ENCODE results near the gene KHDRBS2. TPM values are rescaled to one million over a fixed set of nuclear protein-coding genes. Genes with fewer than 3 reads are reported as not detected.

KHDRBS2 gene
- total RNA-seq, 1 donor from 2014 or later: not detected

GRCh38 chr6:62150048-62150663 is 135.9 kb downstream of the KHDRBS2 start:
- Mint-ChIP-seq H3K9me3 (peaks cover 6% of the 10 kb centered on the region), H3K27ac (no peak overlapping the region), H3K36me3 (ENCODE audit: low read depth) (no peaks in the 10 kb centered on the region), H3K4me1 (ENCODE audit: low read depth) (no peaks in the 10 kb centered on the region), H3K27me3 (ENCODE audit: low read depth) (no peaks in the 10 kb centered on the region), H3K4me3 (ENCODE audit: low read depth) (no peak overlapping the region)
- intact Hi-C loops (cut with micrococcal nuclease): no loop called here
- no peak for DNase-seq (ENCODE audit: low spot score)

GRCh38 chr6:62146954-62147853 is 138.8 kb downstream of the KHDRBS2 start:
- Mint-ChIP-seq H3K27me3 (ENCODE audit: low read depth) (no peaks in the 10 kb centered on the region), H3K36me3 (ENCODE audit: low read depth) (no peaks in the 10 kb centered on the region), H3K4me1 (ENCODE audit: low read depth) (no peaks in the 10 kb centered on the region), H3K4me3 (ENCODE audit: low read depth) (no peak overlapping the region), H3K9me3 (peaks cover 10% of the 10 kb centered on the region), H3K27ac (no peak overlapping the region)
- intact Hi-C loops (cut with micrococcal nuclease): no loop called here
- DNase-seq (ENCODE audit: low spot score): no peak

- Mint-ChIP-seq H3K36me3 (ENCODE audit: low read depth) (no peaks in the 10 kb centered on the region), H3K4me3 (ENCODE audit: low read depth) (no peak overlapping the region), H3K27me3 (ENCODE audit: low read depth) (no peaks in the 10 kb centered on the region), H3K27ac (no peak overlapping the region), H3K9me3 (peaks cover 44% of the 10 kb centered on the region), H3K4me1 (ENCODE audit: low read depth) (no peaks in the 10 kb centered on the region)
- intact Hi-C loops (cut with micrococcal nuclease): no loop called here
- no peak for DNase-seq (ENCODE audit: low spot score)
Measured at GRCh38 chr6:62129127-62129526, 156.9 kb downstream of the KHDRBS2 start.

- no peak for DNase-seq (ENCODE audit: low spot score)
- intact Hi-C loops (cut with micrococcal nuclease): no loop called here
- Mint-ChIP-seq H3K4me1 (ENCODE audit: low read depth) (no peaks in the 10 kb centered on the region), H3K27me3 (ENCODE audit: low read depth) (no peaks in the 10 kb centered on the region), H3K4me3 (ENCODE audit: low read depth) (no peak overlapping the region), H3K36me3 (ENCODE audit: low read depth) (no peaks in the 10 kb centered on the region), H3K9me3 (peaks cover 48% of the 10 kb centered on the region), H3K27ac (no peak overlapping the region)
Measured at GRCh38 chr6:62119401-62119800, 166.6 kb downstream of the KHDRBS2 start.

GRCh38 chr6:62103186-62103859 is 182.7 kb downstream of the KHDRBS2 start:
- intact Hi-C loops (cut with micrococcal nuclease): no loop called here
- no peak for DNase-seq (ENCODE audit: low spot score)
- H3K36me3 Mint-ChIP-seq (ENCODE audit: low read depth): no peaks in the 10 kb centered on the region
- peaks cover 34% of the 10 kb centered on the region for H3K9me3 Mint-ChIP-seq
- no peaks in the 10 kb centered on the region for H3K4me1 Mint-ChIP-seq (ENCODE audit: low read depth)
- no peak overlapping the region for H3K27ac Mint-ChIP-seq
- H3K4me3 Mint-ChIP-seq (ENCODE audit: low read depth): no peak overlapping the region
- no peaks in the 10 kb centered on the region for H3K27me3 Mint-ChIP-seq (ENCODE audit: low read depth)

GRCh38 chr6:62102387-62102786 is 183.6 kb downstream of the KHDRBS2 start:
- no peaks in the 10 kb centered on the region for H3K36me3 Mint-ChIP-seq (ENCODE audit: low read depth)
- no peak overlapping the region for H3K27ac Mint-ChIP-seq
- no peak for DNase-seq (ENCODE audit: low spot score)
- no peaks in the 10 kb centered on the region for H3K4me1 Mint-ChIP-seq (ENCODE audit: low read depth)
- peaks cover 44% of the 10 kb centered on the region for H3K9me3 Mint-ChIP-seq
- H3K4me3 Mint-ChIP-seq (ENCODE audit: low read depth): no peak overlapping the region
- H3K27me3 Mint-ChIP-seq (ENCODE audit: low read depth): no peaks in the 10 kb centered on the region
- intact Hi-C loops (cut with micrococcal nuclease): no loop called here

GRCh38 chr6:62090442-62091229 is 195.4 kb downstream of the KHDRBS2 start:
- Mint-ChIP-seq H3K27ac (no peak overlapping the region), H3K27me3 (ENCODE audit: low read depth) (no peaks in the 10 kb centered on the region), H3K4me3 (ENCODE audit: low read depth) (no peak overlapping the region), H3K4me1 (ENCODE audit: low read depth) (no peaks in the 10 kb centered on the region), H3K36me3 (ENCODE audit: low read depth) (no peaks in the 10 kb centered on the region), H3K9me3 (peaks cover 36% of the 10 kb centered on the region)
- intact Hi-C loops (cut with micrococcal nuclease): no loop called here
- DNase-seq (ENCODE audit: low spot score): no peak

GRCh38 chr6:62089781-62090180 is 196.2 kb downstream of the KHDRBS2 start:
- Mint-ChIP-seq H3K9me3 (peaks cover 41% of the 10 kb centered on the region), H3K4me1 (ENCODE audit: low read depth) (no peaks in the 10 kb centered on the region), H3K27me3 (ENCODE audit: low read depth) (no peaks in the 10 kb centered on the region), H3K36me3 (ENCODE audit: low read depth) (no peaks in the 10 kb centered on the region), H3K4me3 (ENCODE audit: low read depth) (no peak overlapping the region), H3K27ac (no peak overlapping the region)
- no peak for DNase-seq (ENCODE audit: low spot score)
- intact Hi-C loops (cut with micrococcal nuclease): no loop called here

GRCh38 chr6:62086047-62086446 is 200.0 kb downstream of the KHDRBS2 start:
- Mint-ChIP-seq H3K36me3 (ENCODE audit: low read depth) (no peaks in the 10 kb centered on the region), H3K4me1 (ENCODE audit: low read depth) (no peaks in the 10 kb centered on the region), H3K4me3 (ENCODE audit: low read depth) (no peak overlapping the region), H3K9me3 (peaks cover 57% of the 10 kb centered on the region), H3K27ac (no peak overlapping the region), H3K27me3 (ENCODE audit: low read depth) (no peaks in the 10 kb centered on the region)
- intact Hi-C loops (cut with micrococcal nuclease): no loop called here
- DNase-seq (ENCODE audit: low spot score): no peak

GRCh38 chr6:62075869-62076268 is 210.2 kb downstream of the KHDRBS2 start:
- intact Hi-C loops (cut with micrococcal nuclease): no loop called here
- no peaks in the 10 kb centered on the region for H3K36me3 Mint-ChIP-seq (ENCODE audit: low read depth)
- peaks cover 30% of the 10 kb centered on the region for H3K9me3 Mint-ChIP-seq
- DNase-seq (ENCODE audit: low spot score): no peak
- H3K4me3 Mint-ChIP-seq (ENCODE audit: low read depth): no peak overlapping the region
- H3K27ac Mint-ChIP-seq: no peak overlapping the region
- no peaks in the 10 kb centered on the region for H3K27me3 Mint-ChIP-seq (ENCODE audit: low read depth)
- no peaks in the 10 kb centered on the region for H3K4me1 Mint-ChIP-seq (ENCODE audit: low read depth)

GRCh38 chr6:62059901-62060300 is 226.1 kb downstream of the KHDRBS2 start:
- DNase-seq (ENCODE audit: low spot score): no peak
- Mint-ChIP-seq H3K36me3 (ENCODE audit: low read depth) (no peaks in the 10 kb centered on the region), H3K27ac (no peak overlapping the region), H3K9me3 (peaks cover 40% of the 10 kb centered on the region), H3K4me1 (ENCODE audit: low read depth) (no peaks in the 10 kb centered on the region), H3K4me3 (ENCODE audit: low read depth) (no peak overlapping the region), H3K27me3 (ENCODE audit: low read depth) (no peaks in the 10 kb centered on the region)
- intact Hi-C loops (cut with micrococcal nuclease): no loop called here

GRCh38 chr6:62057300-62057699 is 228.7 kb downstream of the KHDRBS2 start:
- no peak overlapping the region for H3K4me3 Mint-ChIP-seq (ENCODE audit: low read depth)
- intact Hi-C loops (cut with micrococcal nuclease): no loop called here
- H3K36me3 Mint-ChIP-seq (ENCODE audit: low read depth): no peaks in the 10 kb centered on the region
- no peaks in the 10 kb centered on the region for H3K27me3 Mint-ChIP-seq (ENCODE audit: low read depth)
- H3K9me3 Mint-ChIP-seq: peaks cover 49% of the 10 kb centered on the region
- H3K27ac Mint-ChIP-seq: no peak overlapping the region
- no peak for DNase-seq (ENCODE audit: low spot score)
- H3K4me1 Mint-ChIP-seq (ENCODE audit: low read depth): no peaks in the 10 kb centered on the region

Measured in activated T-helper 2 cell treated with anti-CD3 and anti-CD28 coated beads, Interferon-gamma antibody, Interleukin-2, Interleukin-4, amounts not matched to agents 10 μg/mL and 5 μg/mL and 100 μg/mL, durations not matched to agents 14 hours and 24 hours and 36 hours (primary cell).